Parathyroid adenoma (tissue), 2 donors: Measurements from ENCODE around the gene CHL1.
"Not testable (repeated sequence)": the region's sequence is repeated elsewhere in the genome, so short reads cannot be mapped to it uniquely, and the experiment has no call there.

ENCODE experiments used
- H2AFZ ChIP-seq: fragments of 300-600 bp; sonication (generic); one replicate; pipeline ENCODE4 v1.7.0; 2017; ENCODE audit warnings: antibody characterized with exemption, mild to moderate bottlenecking
- H3K27ac ChIP-seq: fragments of 300-600 bp; sonication (generic); one replicate; pipeline ENCODE4 v1.7.0; 2017
- H3K27me3 ChIP-seq: fragments of 300-600 bp; sonication (generic); one replicate; pipeline ENCODE4 v1.7.0; 2017; ENCODE audit warnings: low read length; ENCODE audit not compliant: control insufficient read depth, insufficient read depth
- H3K36me3 ChIP-seq: fragments of 300-600 bp; sonication (generic); one replicate; pipeline ENCODE4 v1.7.0; 2017; ENCODE audit warnings: low read length; ENCODE audit not compliant: control insufficient read depth, insufficient read depth
- H3K4me1 ChIP-seq: fragments of 300-600 bp; sonication (generic); one replicate; pipeline ENCODE4 v1.7.0; 2017; ENCODE audit warnings: control low read depth
- H3K4me2 ChIP-seq: fragments of 300-600 bp; sonication (generic); one replicate; pipeline ENCODE4 v1.7.0; 2017; ENCODE audit warnings: low read length
- H3K4me3 ChIP-seq: fragments of 300-600 bp; sonication (generic); one replicate; pipeline ENCODE4 v1.7.0; 2017; ENCODE audit warnings: low read depth, low read length
- H3K79me2 ChIP-seq: fragments of 300-600 bp; sonication (generic); one replicate; pipeline ENCODE4 v1.7.0; 2017; ENCODE audit warnings: control low read depth
- H3K9ac ChIP-seq: fragments of 300-600 bp; sonication (generic); one replicate; pipeline ENCODE4 v1.7.0; 2017; ENCODE audit warnings: mild to moderate bottlenecking
- H3K9me3 ChIP-seq: fragments of 300-600 bp; sonication (generic); one replicate; pipeline ENCODE4 v1.7.0; 2017; ENCODE audit warnings: low read length; ENCODE audit not compliant: control insufficient read depth
- CTCF ChIP-seq: fragments of 300-600 bp; sonication (generic); IDR thresholded peaks from one replicate; pipeline ENCODE4 v1.7.0; 2017; ENCODE audit warnings: antibody characterized with exemption, mild to moderate bottlenecking
- donor health status: primary hyperparathyroidism.

Gene CHL1

DNA sequence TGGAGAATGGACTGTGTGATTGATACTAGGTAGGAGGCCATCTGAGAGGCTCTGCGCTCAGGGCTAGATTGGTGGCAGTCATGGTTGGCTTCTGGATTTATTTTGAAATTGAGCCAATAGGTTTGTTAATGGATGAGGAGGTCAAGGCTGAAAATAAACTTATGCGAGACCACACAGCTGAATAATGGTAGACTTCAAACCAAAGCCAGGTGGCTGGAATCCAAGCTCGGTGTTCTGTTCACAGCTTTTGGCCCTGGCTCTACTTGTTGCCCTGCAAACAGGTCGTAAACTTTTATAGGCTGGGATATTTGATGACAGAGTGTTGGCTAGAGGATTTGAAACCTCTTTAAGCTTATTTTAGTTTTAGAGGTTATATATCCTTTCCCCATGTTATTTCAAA, 160.4 kb downstream of the CHL1 start:
- no peaks in the 10 kb centered on the region for H3K79me2 ChIP-seq
- no peaks in the 10 kb centered on the region for H3K27me3 ChIP-seq
- no peaks in the 10 kb centered on the region for H3K9me3 ChIP-seq
- no peak overlapping the region for H3K27ac ChIP-seq
- H3K9ac ChIP-seq, result no peak overlapping the region
- no peak overlapping the region for H2AFZ ChIP-seq
- no peaks in the 10 kb centered on the region for H3K36me3 ChIP-seq
- no peak overlapping the region for H3K4me3 ChIP-seq
- H3K4me2 ChIP-seq, result no peak overlapping the region
- no peak for TF ChIP-seq CTCF
- no peaks in the 10 kb centered on the region for H3K4me1 ChIP-seq

DNA sequence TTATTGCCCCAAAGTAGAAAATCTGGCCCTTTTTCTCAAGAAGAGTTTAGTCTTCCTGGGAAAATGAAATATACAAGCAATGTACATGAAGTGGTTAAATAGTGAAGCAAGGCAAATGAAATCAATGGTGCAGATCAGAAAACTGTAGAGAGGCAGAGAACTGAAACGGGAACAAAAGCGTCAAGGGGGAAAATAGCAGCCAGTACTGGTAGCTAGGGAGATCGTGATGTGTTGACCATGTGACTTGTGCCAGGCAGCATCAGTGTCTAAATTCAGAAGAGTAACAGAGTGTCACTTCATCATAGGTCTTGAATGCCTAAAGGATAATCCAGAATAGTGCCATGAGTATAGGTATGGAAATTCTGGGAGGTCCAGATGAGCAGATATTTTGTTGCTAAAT, 163.1 kb downstream of the CHL1 start:
- no peaks in the 10 kb centered on the region for H3K9me3 ChIP-seq
- no peak overlapping the region for H3K4me3 ChIP-seq
- H3K36me3 ChIP-seq, result no peaks in the 10 kb centered on the region
- H3K4me2 ChIP-seq, result no peak overlapping the region
- H2AFZ ChIP-seq, result no peak overlapping the region
- no peak overlapping the region for H3K9ac ChIP-seq
- H3K4me1 ChIP-seq, result no peaks in the 10 kb centered on the region
- no peak overlapping the region for H3K27ac ChIP-seq
- no peak for TF ChIP-seq CTCF
- no peaks in the 10 kb centered on the region for H3K79me2 ChIP-seq
- H3K27me3 ChIP-seq, result no peaks in the 10 kb centered on the region

GRCh38 chr3:362681-363338, 166.2 kb downstream of the CHL1 start:
- Histone ChIP-seq H3K79me2 (no peaks in the 10 kb centered on the region), H3K9ac (no peak overlapping the region), H3K4me3 (no peak overlapping the region), H3K4me2 (no peak overlapping the region), H3K36me3 (no peaks in the 10 kb centered on the region), H3K4me1 (no peaks in the 10 kb centered on the region), H3K27me3 (no peaks in the 10 kb centered on the region), H2AFZ (no peak overlapping the region), H3K9me3 (no peaks in the 10 kb centered on the region), H3K27ac (no peak overlapping the region)
- no peak for TF ChIP-seq CTCF

DNA sequence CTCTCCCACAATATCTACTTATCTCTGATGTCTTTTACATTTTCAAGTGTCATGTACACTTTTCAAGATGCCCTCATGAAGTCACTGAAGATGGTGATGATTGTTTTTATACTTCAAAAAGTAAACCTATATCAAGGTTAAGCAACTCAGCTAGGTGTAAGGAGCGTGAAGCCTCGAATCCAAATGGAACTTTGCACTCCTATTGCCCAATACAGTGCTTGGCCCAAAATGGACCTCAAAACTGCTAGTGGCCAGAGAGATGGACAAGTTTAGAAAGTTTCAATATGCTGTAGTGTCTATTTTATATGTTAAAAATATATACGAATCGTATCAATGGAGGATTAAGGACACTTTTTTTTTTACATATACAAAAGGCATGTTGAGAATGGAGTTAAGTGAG, 167.7 kb downstream of the CHL1 start:
- Histone ChIP-seq H3K4me2 (no peak overlapping the region), H3K9me3 (no peaks in the 10 kb centered on the region), H2AFZ (no peak overlapping the region), H3K4me1 (no peaks in the 10 kb centered on the region), H3K27ac (no peak overlapping the region), H3K4me3 (no peak overlapping the region), H3K36me3 (no peaks in the 10 kb centered on the region), H3K79me2 (no peaks in the 10 kb centered on the region), H3K9ac (no peak overlapping the region), H3K27me3 (no peaks in the 10 kb centered on the region)
- TF ChIP-seq CTCF, result no peak

- Histone ChIP-seq H3K27ac (no peak overlapping the region), H2AFZ (no peak overlapping the region), H3K27me3 (no peaks in the 10 kb centered on the region), H3K36me3 (no peaks in the 10 kb centered on the region), H3K9ac (no peak overlapping the region), H3K79me2 (no peaks in the 10 kb centered on the region), H3K4me3 (no peak overlapping the region), H3K9me3 (no peaks in the 10 kb centered on the region), H3K4me1 (no peaks in the 10 kb centered on the region), H3K4me2 (no peak overlapping the region)
- TF ChIP-seq CTCF, result no peak
Observed at GRCh38 chr3:365268-365667, 168.7 kb downstream of the CHL1 start.

- H2AFZ ChIP-seq, H3K36me3 ChIP-seq, H3K4me3 ChIP-seq, H3K4me2 ChIP-seq, H3K4me1 ChIP-seq, H3K9me3 ChIP-seq, H3K27me3 ChIP-seq, H3K79me2 ChIP-seq, H3K9ac ChIP-seq, H3K27ac ChIP-seq: not testable (repeated sequence)
Observed at GRCh38 chr3:366253-366652, 169.7 kb downstream of the CHL1 start.
